DOHH2 (cell line): ENCODE measurements around the gene ADGRL3.

ENCODE experiments used
- H3F3A ChIP-seq: fragments of 200-600 bp; sonication (generic), shearing (Covaris generic); 2 replicates; pipeline ENCODE4 v1.6.0; 2016; ENCODE audit warnings: antibody characterized with exemption, mild to moderate bottlenecking; ENCODE audit not compliant: control insufficient read depth, insufficient read depth
- H3K27ac ChIP-seq: fragments of 200-600 bp; sonication (generic); 2 replicates; pipeline ENCODE4 v1.5.1; 2014; ENCODE audit warnings: low read depth, mild to moderate bottlenecking, low read length, moderate library complexity
- H3K27me3 ChIP-seq: fragments of 200-600 bp; sonication (generic); 2 replicates; pipeline ENCODE4 v1.6.1; 2014; ENCODE audit warnings: mild to moderate bottlenecking, low read length, mixed read lengths; ENCODE audit not compliant: control insufficient read depth
- H3K36me3 ChIP-seq: fragments of 200-600 bp; sonication (generic); 2 replicates; pipeline ENCODE4 v1.6.1; 2014; ENCODE audit warnings: mild to moderate bottlenecking, low read length, moderate library complexity, mixed read lengths; ENCODE audit not compliant: control insufficient read depth
- H3K4me1 ChIP-seq: fragments of 200-600 bp; sonication (generic); 2 replicates; pipeline ENCODE4 v1.6.1; 2014; ENCODE audit warnings: mild to moderate bottlenecking, low read length, mixed read lengths; ENCODE audit not compliant: control insufficient read depth
- H3K4me2 ChIP-seq: fragments of 200-600 bp; sonication (generic); 2 replicates; pipeline ENCODE4 v1.6.0; 2014; ENCODE audit warnings: mild to moderate bottlenecking, low read length, moderate library complexity
- H3K4me3 ChIP-seq: fragments of 200-600 bp; sonication (generic); 2 replicates; pipeline ENCODE4 v1.5.1; 2014; ENCODE audit warnings: mild to moderate bottlenecking, low read length, mixed read lengths
- H3K79me2 ChIP-seq: fragments of 200-600 bp; sonication (generic); 2 replicates; pipeline ENCODE4 v1.6.1; 2014; ENCODE audit warnings: mild to moderate bottlenecking, low read length, mixed read lengths; ENCODE audit not compliant: control insufficient read depth
- H3K9me2 ChIP-seq: fragments of 200-600 bp; sonication (generic); replicated peaks from 2 replicates; pipeline ENCODE4 v1.6.1; 2014; ENCODE audit warnings: mild to moderate bottlenecking, low read length, mixed read lengths; ENCODE audit not compliant: control insufficient read depth
- H3K9me3 ChIP-seq: fragments of 200-600 bp; sonication (generic); 2 replicates; pipeline ENCODE4 v1.6.1; 2014; ENCODE audit warnings: antibody characterized with exemption, low read length, mixed read lengths; ENCODE audit not compliant: control insufficient read depth, insufficient read depth
- H4K20me1 ChIP-seq: fragments of 200-600 bp; sonication (generic); 2 replicates; pipeline ENCODE4 v1.6.0; 2014; ENCODE audit warnings: low read depth, mild to moderate bottlenecking, antibody characterized with exemption, low read length, moderate library complexity; ENCODE audit not compliant: control insufficient read depth, insufficient read depth
- CTCF ChIP-seq: fragments of 200-600 bp; sonication (generic); IDR thresholded peaks from one replicate; pipeline ENCODE4 v1.5.1; 2014; ENCODE audit warnings: antibody characterized with exemption, mild to moderate bottlenecking, low read depth, low read length; ENCODE audit not compliant: poor library complexity, severe bottlenecking
- EZH2phosphoT487 ChIP-seq: fragments of 200-600 bp; sonication (generic); IDR thresholded peaks from 2 replicates; pipeline ENCODE4 v1.6.1; 2017; ENCODE audit warnings: borderline replicate concordance, mild to moderate bottlenecking, antibody characterized with exemption, low read length, moderate library complexity, mixed read lengths

ADGRL3 gene

GRCh38 chr4:61889117-61889516 is 689.0 kb downstream of the ADGRL3 start:
- no peaks in the 10 kb centered on the region for H4K20me1 ChIP-seq
- no peaks in the 10 kb centered on the region for H3K4me1 ChIP-seq
- H3F3A ChIP-seq = no peaks in the 10 kb centered on the region
- no peak overlapping the region for H3K4me2 ChIP-seq
- H3K27ac ChIP-seq = no peak overlapping the region
- H3K36me3 ChIP-seq = no peaks in the 10 kb centered on the region
- H3K79me2 ChIP-seq = no peaks in the 10 kb centered on the region
- TF ChIP-seq CTCF (no peak), EZH2phosphoT487 (no peak)
- H3K9me2 ChIP-seq = no peaks in the 10 kb centered on the region
- H3K27me3 ChIP-seq = no peaks in the 10 kb centered on the region
- no peaks in the 10 kb centered on the region for H3K9me3 ChIP-seq
- no peak overlapping the region for H3K4me3 ChIP-seq

- no peaks in the 10 kb centered on the region for H3K79me2 ChIP-seq
- H3K4me1 ChIP-seq = no peaks in the 10 kb centered on the region
- TF ChIP-seq EZH2phosphoT487 (no peak), CTCF (no peak)
Measured at GRCh38 chr4:61890321-61890720, 690.2 kb downstream of the ADGRL3 start.

GRCh38 chr4:61891953-61892352 is 691.8 kb downstream of the ADGRL3 start:
- Histone ChIP-seq H4K20me1 (no peaks in the 10 kb centered on the region), H3K27ac (no peak overlapping the region), H3K79me2 (no peaks in the 10 kb centered on the region), H3F3A (no peaks in the 10 kb centered on the region), H3K4me1 (no peaks in the 10 kb centered on the region), H3K27me3 (no peaks in the 10 kb centered on the region), H3K4me2 (no peak overlapping the region), H3K9me3 (no peaks in the 10 kb centered on the region), H3K9me2 (no peaks in the 10 kb centered on the region), H3K4me3 (no peak overlapping the region), H3K36me3 (no peaks in the 10 kb centered on the region)
- TF ChIP-seq CTCF (no peak), EZH2phosphoT487 (no peak)

More at GRCh38 chr4:61890321-61890720, 690.2 kb downstream of the ADGRL3 start:
- H3K9me3 ChIP-seq = no peaks in the 10 kb centered on the region
- H3K36me3 ChIP-seq = no peaks in the 10 kb centered on the region
- no peak overlapping the region for H3K4me3 ChIP-seq
- no peak overlapping the region for H3K4me2 ChIP-seq
- H3F3A ChIP-seq = no peaks in the 10 kb centered on the region
- no peaks in the 10 kb centered on the region for H3K27me3 ChIP-seq
- H3K27ac ChIP-seq = no peak overlapping the region
- H4K20me1 ChIP-seq = no peaks in the 10 kb centered on the region
- H3K9me2 ChIP-seq = no peaks in the 10 kb centered on the region

GRCh38 chr4:61896634-61897033 is 696.5 kb downstream of the ADGRL3 start:
- Histone ChIP-seq H3F3A (no peaks in the 10 kb centered on the region), H3K4me3 (no peak overlapping the region), H3K4me2 (no peak overlapping the region), H3K27ac (no peak overlapping the region), H3K4me1 (no peaks in the 10 kb centered on the region), H3K36me3 (no peaks in the 10 kb centered on the region), H3K27me3 (no peaks in the 10 kb centered on the region), H3K9me3 (peaks cover 3% of the 10 kb centered on the region; the same call in 1 of the 2 replicates), H4K20me1 (no peaks in the 10 kb centered on the region), H3K9me2 (no peaks in the 10 kb centered on the region), H3K79me2 (no peaks in the 10 kb centered on the region)
- TF ChIP-seq EZH2phosphoT487 (no peak), CTCF (no peak)
